Sigmoid colon (tissue), 4 donors: ENCODE measurements around the gene CPNE1.

Experiments
- EP300 ChIP-seq, 4 donors: sonication (generic); formaldehyde crosslinking; IDR thresholded peaks; one replicate each; pipeline ENCODE4 v1.6.1; 2017; ENCODE audit warnings: antibody characterized with exemption in 4 of 4
- POLR2A ChIP-seq, 2 donors: fragments of 450-650 bp; IDR thresholded peaks; one replicate each; pipeline ENCODE4 v1.6.1; 2016; ENCODE audit warnings: antibody characterized with exemption in 2 of 2, mild to moderate bottlenecking in 2 of 2, moderate library complexity in 2 of 2
- TF ChIP-seq, protein P1 (sequence below), 4 experiments: fragments of 450-650 bp in 3 of 4; fragments of 200-600 bp in 1 of 4; IDR thresholded peaks; one replicate each; pipeline ENCODE4 v1.5.1; 2016 to 2019; ENCODE audit warnings: antibody characterized with exemption in 4 of 4, mild to moderate bottlenecking in 3 of 4, moderate library complexity in 2 of 4

GRCh38 chr20:35661908-35662307 lies 2.8 kb downstream of the CPNE1 start:
- TF ChIP-seq, protein P1, sequence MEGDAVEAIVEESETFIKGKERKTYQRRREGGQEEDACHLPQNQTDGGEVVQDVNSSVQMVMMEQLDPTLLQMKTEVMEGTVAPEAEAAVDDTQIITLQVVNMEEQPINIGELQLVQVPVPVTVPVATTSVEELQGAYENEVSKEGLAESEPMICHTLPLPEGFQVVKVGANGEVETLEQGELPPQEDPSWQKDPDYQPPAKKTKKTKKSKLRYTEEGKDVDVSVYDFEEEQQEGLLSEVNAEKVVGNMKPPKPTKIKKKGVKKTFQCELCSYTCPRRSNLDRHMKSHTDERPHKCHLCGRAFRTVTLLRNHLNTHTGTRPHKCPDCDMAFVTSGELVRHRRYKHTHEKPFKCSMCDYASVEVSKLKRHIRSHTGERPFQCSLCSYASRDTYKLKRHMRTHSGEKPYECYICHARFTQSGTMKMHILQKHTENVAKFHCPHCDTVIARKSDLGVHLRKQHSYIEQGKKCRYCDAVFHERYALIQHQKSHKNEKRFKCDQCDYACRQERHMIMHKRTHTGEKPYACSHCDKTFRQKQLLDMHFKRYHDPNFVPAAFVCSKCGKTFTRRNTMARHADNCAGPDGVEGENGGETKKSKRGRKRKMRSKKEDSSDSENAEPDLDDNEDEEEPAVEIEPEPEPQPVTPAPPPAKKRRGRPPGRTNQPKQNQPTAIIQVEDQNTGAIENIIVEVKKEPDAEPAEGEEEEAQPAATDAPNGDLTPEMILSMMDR (IDR thresholded peaks at IDR 0.05), result no peak
- TF ChIP-seq EP300 (IDR thresholded peaks at IDR 0.05) (no peak), POLR2A (IDR thresholded peaks at IDR 0.05) (no peak)
